ENCODE results near the gene CHDH.

CHDH gene

GRCh38 chr3:53823956-53824657 is 22.1 kb downstream of the CHDH start:
- DNase-seq (ENCODE audit: low read depth) = no peak

GRCh38 chr3:53823026-53823955 is 22.9 kb downstream of the CHDH start:
- DNase-seq (ENCODE audit: low read depth) = no peak

GRCh38 chr3:53822331-53822741 is 23.9 kb downstream of the CHDH start:
- no peak for DNase-seq (ENCODE audit: low read depth)

GRCh38 chr3:53821631-53822121 is 24.5 kb downstream of the CHDH start:
- DNase-seq (ENCODE audit: low read depth) = no peak

GRCh38 chr3:53820756-53821580 is 25.3 kb downstream of the CHDH start:
- DNase-seq (ENCODE audit: low read depth) = no peak

- DNase-seq (ENCODE audit: low read depth) = no peak
These were observed 26.1 kb downstream of the CHDH start for GRCh38 chr3:53820084-53820483.

GRCh38 chr3:53819163-53819868 is 26.9 kb downstream of the CHDH start:
- DNase-seq (ENCODE audit: low read depth) = no peak

- DNase-seq (ENCODE audit: low read depth) = no peak
These were observed 27.7 kb downstream of the CHDH start for GRCh38 chr3:53818221-53819162.

- no peak for DNase-seq (ENCODE audit: low read depth)
These were observed 28.4 kb downstream of the CHDH start for GRCh38 chr3:53817809-53818208.

- no peak for DNase-seq (ENCODE audit: low read depth)
These were observed 29.0 kb downstream of the CHDH start for GRCh38 chr3:53817211-53817610.

GRCh38 chr3:53816425-53816824 is 29.8 kb downstream of the CHDH start:
- DNase-seq (ENCODE audit: low read depth) = no peak

- DNase-seq (ENCODE audit: low read depth) = no peak
These were observed 30.6 kb downstream of the CHDH start for GRCh38 chr3:53815651-53816050.

- DNase-seq (ENCODE audit: low read depth) = no peak
These were observed 31.2 kb downstream of the CHDH start for GRCh38 chr3:53815067-53815466.

GRCh38 chr3:53813876-53814275 is 32.3 kb downstream of the CHDH start:
- no peak for DNase-seq (ENCODE audit: low read depth)

- no peak for DNase-seq (ENCODE audit: low read depth)
These were observed 33.0 kb downstream of the CHDH start for GRCh38 chr3:53813229-53813628.

- DNase-seq (ENCODE audit: low read depth) = no peak
These were observed 33.8 kb downstream of the CHDH start for GRCh38 chr3:53812434-53812833.

- DNase-seq (ENCODE audit: low read depth) = no peak
These were observed 34.9 kb downstream of the CHDH start for GRCh38 chr3:53811143-53811927.

GRCh38 chr3:53809764-53810400 is 36.3 kb downstream of the CHDH start:
- no peak for DNase-seq (ENCODE audit: low read depth)

GRCh38 chr3:53809267-53809666 is 37.0 kb downstream of the CHDH start:
- DNase-seq (ENCODE audit: low read depth) = no peak

Data from stimulated activated CD8-positive, alpha-beta memory T cell treated with anti-CD3 and anti-CD28 coated beads, Interleukin-4, amount 100 ng/mL, for 24 hours (primary cell).